GM12878 (cell line): ENCODE measurements around the gene CREBBP. TPM values are rescaled to one million over a fixed set of nuclear protein-coding genes. Genes with fewer than 3 reads are reported as not detected.
A peak's percentile ranks its signal among the peaks of the same experiment; 100 is the strongest.

Source experiments
- ASH2L ChIP-seq: fragments of 300-600, 200-600 bp; sonication (generic); IDR thresholded peaks from 2 replicates; pipeline ENCODE4 v1.6.1; 2017; ENCODE audit warnings: low read depth, mild to moderate bottlenecking, borderline replicate concordance
- BHLHE40 ChIP-seq, 2 experiments: fragments of 450-650 bp in 1 of 2; IDR thresholded peaks; 2 replicates each; pipeline ENCODE4 v1.6.1; 2011 to 2017; ENCODE audit warnings: low read depth in 2 of 2, borderline replicate concordance in 1 of 2, improper control_type of control experiment in 1 of 2, low read length in 1 of 2, mild to moderate bottlenecking in 1 of 2
- BMI1 ChIP-seq: fragments of 450-650 bp; IDR thresholded peaks from 2 replicates; pipeline ENCODE4 v1.6.1; 2016; ENCODE audit warnings: mild to moderate bottlenecking, moderate library complexity, borderline replicate concordance
- CBX5 ChIP-seq: sonication (generic); IDR thresholded peaks from 2 replicates; pipeline ENCODE4 v1.6.1; 2016; ENCODE audit warnings: low read depth, moderate library complexity, mild to moderate bottlenecking, inconsistent platforms
- EGR1 ChIP-seq, 2 experiments: IDR thresholded peaks; 1 replicate in 1 of 2; 2 replicates in 1 of 2; pipeline ENCODE4 v1.6.1; 2011 to 2012; ENCODE audit warnings: low read depth in 2 of 2, low read length in 2 of 2, borderline replicate concordance in 1 of 2, mild to moderate bottlenecking in 1 of 2, moderate library complexity in 1 of 2
- EP300 ChIP-seq, 2 experiments: fragments of 150-350 bp in 1 of 2; IDR thresholded peaks; 2 replicates each; pipeline ENCODE4 v1.6.1; 2011 to 2012; ENCODE audit warnings: low read depth in 2 of 2, low read length in 2 of 2, borderline replicate concordance in 1 of 2, improper control_type of control experiment in 1 of 2, inconsistent platforms in 1 of 2; ENCODE audit not compliant: control insufficient read depth in 1 of 2
- FOXK2 ChIP-seq: fragments of 450-650 bp; IDR thresholded peaks from 2 replicates; pipeline ENCODE4 v1.6.1; 2017; ENCODE audit warnings: mild to moderate bottlenecking, moderate library complexity
- IRF4 ChIP-seq: IDR thresholded peaks from 2 replicates; pipeline ENCODE4 v1.6.1; 2011; ENCODE audit warnings: low read depth, low read length
- MTA2 ChIP-seq: fragments of 450-650 bp; IDR thresholded peaks from 2 replicates; pipeline ENCODE4 v1.6.1; 2016; ENCODE audit warnings: low read depth, mild to moderate bottlenecking, moderate library complexity
- MTA3 ChIP-seq: IDR thresholded peaks from 2 replicates; pipeline ENCODE4 v1.6.1; 2012; ENCODE audit warnings: low read length, inconsistent platforms, borderline replicate concordance
- NBN ChIP-seq: fragments of 450-650 bp; IDR thresholded peaks from 2 replicates; pipeline ENCODE4 v1.6.1; 2016
- NFIC ChIP-seq: IDR thresholded peaks from 2 replicates; pipeline ENCODE4 v1.6.1; 2012; ENCODE audit warnings: low read depth, mild to moderate bottlenecking, inconsistent platforms, low read length, moderate library complexity
- NR2C1 ChIP-seq: fragments of 450-650 bp; IDR thresholded peaks from 2 replicates; pipeline ENCODE4 v1.6.1; 2017; ENCODE audit warnings: antibody characterized with exemption, mild to moderate bottlenecking, moderate library complexity
- POLR2A ChIP-seq: IDR thresholded peaks from 2 replicates; pipeline ENCODE4 v1.6.1; 2011; ENCODE audit warnings: low read depth, mild to moderate bottlenecking, low read length
- POLR2AphosphoS5 ChIP-seq: IDR thresholded peaks from 2 replicates; pipeline ENCODE4 v1.6.1; 2011; ENCODE audit warnings: mild to moderate bottlenecking, low read length, inconsistent platforms
- TBL1XR1 ChIP-seq: IDR thresholded peaks from 2 replicates; pipeline ENCODE4 v1.6.1; 2012; ENCODE audit warnings: low read depth, low read length, improper control_type of control experiment
- polyA plus RNA-seq, 11 experiments: library from polyadenylated mRNA; depleted of rRNA in 4 of 11; unstranded in 6 of 11; stranded (reverse) in 5 of 11; fragments of >200 nt; fragmentation: Nextera tagmentation in 4 of 11; fragmentation: Illumina TruSeq in 1 of 11; extraction: Ambion mirVana in 4 of 11; extraction: Trizol in 1 of 11; gene quantifications; 1 replicate in 1 of 11; 2 replicates in 10 of 11; pipeline versions ENCODE4 v1.2.1 to v1.2.3, GENCODE V29; 2011 to 2016; ENCODE audit warnings: inconsistent platforms in 2 of 11, missing spikeins in 2 of 11, low read depth in 1 of 11
- total RNA-seq, 4 experiments: library from RNA; depleted of rRNA in 3 of 4; stranded (reverse); fragments of >200 nt in 3 of 4; fragmentation: Illumina TruSeq in 1 of 4; extraction: Trizol in 1 of 4; gene quantifications; 2 replicates each; pipeline versions ENCODE4 v1.2.1 to v1.2.3, GENCODE V29; 2013 to 2021
- TF ChIP-seq, protein P1 (sequence below): fragments of 450-650 bp; IDR thresholded peaks from 2 replicates; pipeline ENCODE4 v1.6.1; 2016; ENCODE audit warnings: mild to moderate bottlenecking, moderate library complexity, borderline replicate concordance
- TF ChIP-seq, protein P2 (sequence below): fragments of 450-650 bp; IDR thresholded peaks from 2 replicates; pipeline ENCODE4 v1.6.1; 2017; ENCODE audit warnings: mild to moderate bottlenecking
- TF ChIP-seq, protein P3 (sequence below): fragments of 450-650 bp; IDR thresholded peaks from 2 replicates; pipeline ENCODE4 v1.6.1; 2018; ENCODE audit warnings: mild to moderate bottlenecking, low read depth, moderate library complexity; ENCODE audit not compliant: partially characterized antibody
- TF ChIP-seq, protein P4 (sequence below): fragments of 450-650 bp; IDR thresholded peaks from 2 replicates; pipeline ENCODE4 v1.6.1; 2014; ENCODE audit warnings: mild to moderate bottlenecking

CREBBP gene
- total and polyA plus RNA-seq, 10 of the 15 experiments (the other 5 are each of a cell fraction or from before 2014, with no cell fraction given) = 3.4 to 32.7 (median 7.9) TPM

DNA sequence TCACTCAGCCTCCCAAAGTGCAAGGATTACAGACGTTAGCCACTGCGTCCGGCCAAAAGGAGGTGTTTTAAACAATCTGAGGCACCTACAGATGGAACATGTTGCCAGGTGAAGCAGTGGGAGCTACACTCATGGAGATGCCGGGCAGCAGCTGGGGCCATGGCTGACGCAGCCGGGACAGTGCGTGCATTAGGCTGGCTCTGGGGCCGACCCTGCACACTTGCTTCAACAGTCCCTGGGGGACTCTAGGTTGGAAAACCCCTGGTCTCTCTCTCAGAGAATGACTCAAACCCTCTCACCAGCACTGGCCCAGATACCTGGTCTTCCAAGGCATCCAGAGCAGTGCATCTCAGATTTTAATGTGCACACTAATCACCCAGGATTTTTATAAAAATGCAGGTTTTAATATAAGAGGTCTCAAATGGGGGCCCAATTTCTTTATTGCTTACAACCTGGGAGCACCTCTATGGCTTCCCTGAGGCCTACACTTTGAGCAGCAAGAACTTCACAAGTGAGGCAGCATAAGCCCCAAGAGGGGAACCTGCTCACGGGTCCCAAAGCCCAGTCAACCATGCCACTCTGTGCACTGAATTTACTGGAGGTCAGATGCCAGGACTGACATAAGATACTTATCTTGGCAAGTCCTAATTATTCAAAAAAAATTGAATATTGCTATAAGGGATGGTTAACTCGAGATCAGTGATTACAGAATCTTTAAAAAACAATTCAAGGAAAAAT lies 92.4 kb downstream of the CREBBP start (continued):
- TF ChIP-seq NR2C1 (no peak), NBN (0 out of 2 replicates have a peak, but pooled peaks have one; percentile 51), BHLHE40 (IDR thresholded peaks at IDR 0.05; ENCODE audit: borderline replicate concordance in 1 of 2, low read depth in 2 of 2, low read length in 1 of 2) (peak; percentile 82 to 88), MTA2 (peak; percentile 65; the same call in 1 of the 2 replicates), CBX5 (no peak), NFIC (0 out of 2 replicates have a peak, but pooled peaks have one; percentile 31), MTA3 (no peak), POLR2AphosphoS5 (no peak), TBL1XR1 (no peak; the same call in 1 of the 2 replicates), ASH2L (no peak), IRF4 (peak; percentile 82), EP300 (IDR thresholded peaks at IDR 0.05; ENCODE audit: borderline replicate concordance in 1 of 2, control insufficient read depth in 1 of 2, low read depth in 2 of 2, low read length in 2 of 2) (peak; percentile 82 to 86), POLR2A (no peak), BMI1 (0 out of 2 replicates have a peak, but pooled peaks have one; percentile 20), FOXK2 (no peak), EGR1 (IDR thresholded peaks at IDR 0.05; ENCODE audit: borderline replicate concordance in 1 of 2, low read depth in 2 of 2, low read length in 2 of 2) (no peak)
- TF ChIP-seq, protein P1, sequence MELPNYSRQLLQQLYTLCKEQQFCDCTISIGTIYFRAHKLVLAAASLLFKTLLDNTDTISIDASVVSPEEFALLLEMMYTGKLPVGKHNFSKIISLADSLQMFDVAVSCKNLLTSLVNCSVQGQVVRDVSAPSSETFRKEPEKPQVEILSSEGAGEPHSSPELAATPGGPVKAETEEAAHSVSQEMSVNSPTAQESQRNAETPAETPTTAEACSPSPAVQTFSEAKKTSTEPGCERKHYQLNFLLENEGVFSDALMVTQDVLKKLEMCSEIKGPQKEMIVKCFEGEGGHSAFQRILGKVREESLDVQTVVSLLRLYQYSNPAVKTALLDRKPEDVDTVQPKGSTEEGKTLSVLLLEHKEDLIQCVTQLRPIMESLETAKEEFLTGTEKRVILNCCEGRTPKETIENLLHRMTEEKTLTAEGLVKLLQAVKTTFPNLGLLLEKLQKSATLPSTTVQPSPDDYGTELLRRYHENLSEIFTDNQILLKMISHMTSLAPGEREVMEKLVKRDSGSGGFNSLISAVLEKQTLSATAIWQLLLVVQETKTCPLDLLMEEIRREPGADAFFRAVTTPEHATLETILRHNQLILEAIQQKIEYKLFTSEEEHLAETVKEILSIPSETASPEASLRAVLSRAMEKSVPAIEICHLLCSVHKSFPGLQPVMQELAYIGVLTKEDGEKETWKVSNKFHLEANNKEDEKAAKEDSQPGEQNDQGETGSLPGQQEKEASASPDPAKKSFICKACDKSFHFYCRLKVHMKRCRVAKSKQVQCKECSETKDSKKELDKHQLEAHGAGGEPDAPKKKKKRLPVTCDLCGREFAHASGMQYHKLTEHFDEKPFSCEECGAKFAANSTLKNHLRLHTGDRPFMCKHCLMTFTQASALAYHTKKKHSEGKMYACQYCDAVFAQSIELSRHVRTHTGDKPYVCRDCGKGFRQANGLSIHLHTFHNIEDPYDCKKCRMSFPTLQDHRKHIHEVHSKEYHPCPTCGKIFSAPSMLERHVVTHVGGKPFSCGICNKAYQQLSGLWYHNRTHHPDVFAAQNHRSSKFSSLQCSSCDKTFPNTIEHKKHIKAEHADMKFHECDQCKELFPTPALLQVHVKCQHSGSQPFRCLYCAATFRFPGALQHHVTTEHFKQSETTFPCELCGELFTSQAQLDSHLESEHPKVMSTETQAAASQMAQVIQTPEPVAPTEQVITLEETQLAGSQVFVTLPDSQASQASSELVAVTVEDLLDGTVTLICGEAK = no peak
- TF ChIP-seq, protein P2, sequence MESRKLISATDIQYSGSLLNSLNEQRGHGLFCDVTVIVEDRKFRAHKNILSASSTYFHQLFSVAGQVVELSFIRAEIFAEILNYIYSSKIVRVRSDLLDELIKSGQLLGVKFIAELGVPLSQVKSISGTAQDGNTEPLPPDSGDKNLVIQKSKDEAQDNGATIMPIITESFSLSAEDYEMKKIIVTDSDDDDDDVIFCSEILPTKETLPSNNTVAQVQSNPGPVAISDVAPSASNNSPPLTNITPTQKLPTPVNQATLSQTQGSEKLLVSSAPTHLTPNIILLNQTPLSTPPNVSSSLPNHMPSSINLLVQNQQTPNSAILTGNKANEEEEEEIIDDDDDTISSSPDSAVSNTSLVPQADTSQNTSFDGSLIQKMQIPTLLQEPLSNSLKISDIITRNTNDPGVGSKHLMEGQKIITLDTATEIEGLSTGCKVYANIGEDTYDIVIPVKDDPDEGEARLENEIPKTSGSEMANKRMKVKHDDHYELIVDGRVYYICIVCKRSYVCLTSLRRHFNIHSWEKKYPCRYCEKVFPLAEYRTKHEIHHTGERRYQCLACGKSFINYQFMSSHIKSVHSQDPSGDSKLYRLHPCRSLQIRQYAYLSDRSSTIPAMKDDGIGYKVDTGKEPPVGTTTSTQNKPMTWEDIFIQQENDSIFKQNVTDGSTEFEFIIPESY = no peak
- TF ChIP-seq, protein P3, sequence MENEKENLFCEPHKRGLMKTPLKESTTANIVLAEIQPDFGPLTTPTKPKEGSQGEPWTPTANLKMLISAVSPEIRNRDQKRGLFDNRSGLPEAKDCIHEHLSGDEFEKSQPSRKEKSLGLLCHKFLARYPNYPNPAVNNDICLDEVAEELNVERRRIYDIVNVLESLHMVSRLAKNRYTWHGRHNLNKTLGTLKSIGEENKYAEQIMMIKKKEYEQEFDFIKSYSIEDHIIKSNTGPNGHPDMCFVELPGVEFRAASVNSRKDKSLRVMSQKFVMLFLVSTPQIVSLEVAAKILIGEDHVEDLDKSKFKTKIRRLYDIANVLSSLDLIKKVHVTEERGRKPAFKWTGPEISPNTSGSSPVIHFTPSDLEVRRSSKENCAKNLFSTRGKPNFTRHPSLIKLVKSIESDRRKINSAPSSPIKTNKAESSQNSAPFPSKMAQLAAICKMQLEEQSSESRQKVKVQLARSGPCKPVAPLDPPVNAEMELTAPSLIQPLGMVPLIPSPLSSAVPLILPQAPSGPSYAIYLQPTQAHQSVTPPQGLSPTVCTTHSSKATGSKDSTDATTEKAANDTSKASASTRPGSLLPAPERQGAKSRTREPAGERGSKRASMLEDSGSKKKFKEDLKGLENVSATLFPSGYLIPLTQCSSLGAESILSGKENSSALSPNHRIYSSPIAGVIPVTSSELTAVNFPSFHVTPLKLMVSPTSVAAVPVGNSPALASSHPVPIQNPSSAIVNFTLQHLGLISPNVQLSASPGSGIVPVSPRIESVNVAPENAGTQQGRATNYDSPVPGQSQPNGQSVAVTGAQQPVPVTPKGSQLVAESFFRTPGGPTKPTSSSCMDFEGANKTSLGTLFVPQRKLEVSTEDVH = no peak
- TF ChIP-seq, protein P4, sequence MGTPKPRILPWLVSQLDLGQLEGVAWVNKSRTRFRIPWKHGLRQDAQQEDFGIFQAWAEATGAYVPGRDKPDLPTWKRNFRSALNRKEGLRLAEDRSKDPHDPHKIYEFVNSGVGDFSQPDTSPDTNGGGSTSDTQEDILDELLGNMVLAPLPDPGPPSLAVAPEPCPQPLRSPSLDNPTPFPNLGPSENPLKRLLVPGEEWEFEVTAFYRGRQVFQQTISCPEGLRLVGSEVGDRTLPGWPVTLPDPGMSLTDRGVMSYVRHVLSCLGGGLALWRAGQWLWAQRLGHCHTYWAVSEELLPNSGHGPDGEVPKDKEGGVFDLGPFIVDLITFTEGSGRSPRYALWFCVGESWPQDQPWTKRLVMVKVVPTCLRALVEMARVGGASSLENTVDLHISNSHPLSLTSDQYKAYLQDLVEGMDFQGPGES = no peak
